HEK293T (cell line): ENCODE results near the gene TMEM225B.

Experiments used
- CTCF ChIA-PET: fragments of 350-600 bp; formaldehyde crosslinking; extraction: SDS; loops from one replicate; lab custom pipeline; 2021; ENCODE audit warnings: antibody characterized with exemption, inconsistent platforms; lab: Yijun Ruan, JAX
- POLR2A ChIA-PET: fragments of 350-600 bp; formaldehyde crosslinking; extraction: SDS; loops from one replicate; lab custom pipeline; 2020; ENCODE audit warnings: antibody characterized with exemption, inconsistent platforms; lab: Yijun Ruan, JAX
- DNase-seq: peaks from one replicate; pipeline ENCODE4 v3.0.0; 2012; ENCODE audit warnings: mixed read lengths; ENCODE audit errors: extremely low spot score
- ARNT ChIP-seq: fragments of 450-650 bp; IDR thresholded peaks from 2 replicates; pipeline ENCODE4 v1.6.1; 2017; ENCODE audit warnings: mild to moderate bottlenecking
- BHLHE40 ChIP-seq: fragments of 450-650 bp; IDR thresholded peaks from 2 replicates; pipeline ENCODE4 v1.6.1; 2016; ENCODE audit warnings: mild to moderate bottlenecking, moderate library complexity, borderline replicate concordance
- CTBP1 ChIP-seq: fragments of 450-650 bp; IDR thresholded peaks from 2 replicates; pipeline ENCODE4 v1.6.1; 2016; ENCODE audit warnings: borderline replicate concordance
- ELF4 ChIP-seq: fragments of 450-650 bp; IDR thresholded peaks from 2 replicates; pipeline ENCODE4 v1.6.1; 2017; ENCODE audit warnings: antibody characterized with exemption
- FOXA1 ChIP-seq: fragments of 450-650 bp; IDR thresholded peaks from 2 replicates; pipeline ENCODE4 v1.6.1; 2016; ENCODE audit warnings: mild to moderate bottlenecking
- FOXK2 ChIP-seq: fragments of 450-650 bp; IDR thresholded peaks from 2 replicates; pipeline ENCODE4 v1.6.1; 2016; ENCODE audit warnings: mild to moderate bottlenecking
- FOXM1 ChIP-seq: fragments of 450-650 bp; IDR thresholded peaks from 2 replicates; pipeline ENCODE4 v1.6.1; 2017; ENCODE audit warnings: mild to moderate bottlenecking, borderline replicate concordance
- HDGF ChIP-seq: fragments of 450-650 bp; IDR thresholded peaks from 2 replicates; pipeline ENCODE4 v1.6.1; 2017; ENCODE audit warnings: antibody characterized with exemption, borderline replicate concordance
- L3MBTL2 ChIP-seq: fragments of 450-650 bp; conservative IDR thresholded peaks from 2 replicates; pipeline ENCODE4 v1.6.1; 2016; ENCODE audit warnings: mild to moderate bottlenecking
- LEF1 ChIP-seq: fragments of 450-650 bp; IDR thresholded peaks from 2 replicates; pipeline ENCODE4 v1.6.1; 2017; ENCODE audit warnings: mild to moderate bottlenecking, borderline replicate concordance
- NFRKB ChIP-seq: fragments of 450-650 bp; IDR thresholded peaks from 2 replicates; pipeline ENCODE4 v1.6.1; 2016; ENCODE audit warnings: mild to moderate bottlenecking, moderate library complexity
- SP1 ChIP-seq: fragments of 450-650 bp; IDR thresholded peaks from 2 replicates; pipeline ENCODE4 v1.6.1; 2017
- SUZ12 ChIP-seq: fragments of 450-650 bp; IDR thresholded peaks from 2 replicates; pipeline ENCODE4 v1.6.1; 2016; ENCODE audit warnings: mild to moderate bottlenecking
- TARDBP ChIP-seq: fragments of 450-650 bp; IDR thresholded peaks from 2 replicates; pipeline ENCODE4 v1.6.1; 2016
- ZNF384 ChIP-seq: fragments of 450-650 bp; IDR thresholded peaks from 2 replicates; pipeline ENCODE4 v1.6.1; 2016
- TF ChIP-seq, protein P1 (sequence below): fragments of 450-650 bp; IDR thresholded peaks from 2 replicates; pipeline ENCODE4 v1.6.1; 2016

Gene TMEM225B

DNA sequence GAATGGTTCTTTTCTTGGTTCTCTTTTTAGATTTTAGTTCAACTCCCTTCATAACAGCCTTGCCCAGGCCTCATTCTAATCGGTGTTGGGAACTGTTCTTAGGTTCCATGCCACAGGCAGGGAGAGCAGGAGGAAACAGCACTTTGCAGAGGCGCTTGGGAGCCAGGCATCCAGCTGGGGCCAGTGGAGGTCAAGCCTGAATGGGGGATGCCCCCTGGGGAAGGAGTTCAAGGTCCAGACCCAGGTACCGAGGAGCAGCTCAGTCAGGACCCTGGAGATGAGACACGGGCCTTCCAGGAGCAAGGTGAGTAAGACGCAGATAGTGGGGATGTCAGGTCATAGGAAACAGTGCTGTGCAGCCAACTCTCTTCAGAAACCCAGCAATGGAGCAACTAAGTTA lies 23.2 kb downstream of the TMEM225B start:
- ChIA-PET CTCF (interaction anchor here (0.6 kb wide), 1 partner anchor 96 kb away, joined by 3 read pairs; no protein-coding TSS in a partner anchor), POLR2A (no interaction called here)
- DNase-seq = no peak
- TF ChIP-seq L3MBTL2 (no peak), SP1 (no peak), ARNT (no peak), TARDBP (no peak), FOXM1 (no peak), NFRKB (no peak), CTBP1 (no peak), FOXA1 (no peak), HDGF (no peak), BHLHE40 (no peak), LEF1 (no peak), ELF4 (no peak), FOXK2 (no peak), SUZ12 (no peak), ZNF384 (no peak)
- TF ChIP-seq, protein P1, sequence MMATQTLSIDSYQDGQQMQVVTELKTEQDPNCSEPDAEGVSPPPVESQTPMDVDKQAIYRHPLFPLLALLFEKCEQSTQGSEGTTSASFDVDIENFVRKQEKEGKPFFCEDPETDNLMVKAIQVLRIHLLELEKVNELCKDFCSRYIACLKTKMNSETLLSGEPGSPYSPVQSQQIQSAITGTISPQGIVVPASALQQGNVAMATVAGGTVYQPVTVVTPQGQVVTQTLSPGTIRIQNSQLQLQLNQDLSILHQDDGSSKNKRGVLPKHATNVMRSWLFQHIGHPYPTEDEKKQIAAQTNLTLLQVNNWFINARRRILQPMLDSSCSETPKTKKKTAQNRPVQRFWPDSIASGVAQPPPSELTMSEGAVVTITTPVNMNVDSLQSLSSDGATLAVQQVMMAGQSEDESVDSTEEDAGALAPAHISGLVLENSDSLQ = no peak

DNA sequence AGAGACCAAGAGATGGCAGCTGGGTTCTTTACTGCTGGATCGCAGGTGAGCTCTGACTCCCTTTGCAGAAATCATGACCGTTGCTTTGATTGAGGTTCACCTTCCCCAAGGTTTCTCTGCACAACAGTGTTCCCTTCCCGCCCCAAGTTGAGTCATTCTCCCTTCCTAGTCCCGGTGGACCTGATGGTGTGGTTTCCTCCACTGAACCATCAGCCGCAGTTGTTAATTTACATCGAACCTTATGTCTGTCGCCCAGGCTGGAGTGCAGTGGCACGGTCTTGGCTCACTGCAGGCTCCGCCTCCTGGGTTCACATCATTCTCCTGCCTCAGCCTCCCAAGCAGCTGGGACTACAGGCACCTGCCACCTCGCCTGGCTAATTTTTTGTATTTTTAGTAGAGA lies 24.5 kb downstream of the TMEM225B start:
- ChIA-PET CTCF (no interaction called here), POLR2A (no interaction called here)
- no peak for DNase-seq
- TF ChIP-seq, protein P1 = no peak
- no peak for TF ChIP-seq TARDBP
- TF ChIP-seq FOXA1 = no peak
- TF ChIP-seq ZNF384 = no peak
- TF ChIP-seq HDGF = no peak
- no peak for TF ChIP-seq SUZ12
- TF ChIP-seq CTBP1 = no peak
- no peak for TF ChIP-seq BHLHE40
- no peak for TF ChIP-seq ARNT
- TF ChIP-seq ELF4 = no peak
- TF ChIP-seq FOXM1 = no peak
- no peak for TF ChIP-seq LEF1
- no peak for TF ChIP-seq SP1

GRCh38 chr7:99623091-99623693 lies 25.1 kb downstream of the TMEM225B start:
- ChIA-PET POLR2A (no interaction called here), CTCF (no interaction called here)
- no peak for DNase-seq
- TF ChIP-seq FOXK2 (no peak), ELF4 (no peak), NFRKB (no peak), SUZ12 (no peak), FOXM1 (no peak)
- TF ChIP-seq, protein P1 = no peak

- ChIA-PET POLR2A (no interaction called here), CTCF (no interaction called here)
- DNase-seq = no peak
- TF ChIP-seq FOXA1 (no peak), ZNF384 (no peak), L3MBTL2 (no peak), ARNT (no peak), BHLHE40 (no peak), NFRKB (no peak), SP1 (no peak), LEF1 (no peak), FOXM1 (no peak), TARDBP (no peak), FOXK2 (no peak), CTBP1 (no peak), ELF4 (no peak), SUZ12 (no peak)
- TF ChIP-seq, protein P1 = no peak
These were observed 25.8 kb downstream of the TMEM225B start for GRCh38 chr7:99623702-99624447.

DNA sequence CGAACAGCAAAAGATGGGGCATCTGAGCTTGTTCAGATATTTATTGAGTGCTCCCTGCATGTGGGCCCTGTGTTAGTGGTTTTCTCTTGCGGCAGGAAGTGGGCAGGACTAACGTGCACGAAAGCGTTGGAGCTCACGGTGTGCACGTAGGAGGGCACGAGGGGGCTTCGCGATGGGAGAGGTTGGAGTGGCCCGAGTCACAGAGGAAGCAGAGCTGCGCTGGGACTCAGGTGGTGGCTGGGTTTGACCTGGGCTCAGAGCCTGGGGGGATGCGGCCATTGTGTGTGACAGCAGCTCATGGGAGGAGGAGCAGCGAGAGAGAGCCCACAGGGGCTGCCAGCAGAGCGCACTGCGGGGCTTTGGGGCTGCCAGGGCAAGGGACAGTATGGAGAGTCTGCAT lies 26.4 kb downstream of the TMEM225B start:
- POLR2A ChIA-PET = no interaction called here
- no peak for DNase-seq
- TF ChIP-seq CTBP1 (no peak), LEF1 (no peak), SUZ12 (no peak), ELF4 (no peak), HDGF (no peak), SP1 (no peak), ZNF384 (no peak), BHLHE40 (no peak), FOXA1 (no peak), FOXM1 (no peak), NFRKB (no peak), FOXK2 (no peak), ARNT (no peak), TARDBP (no peak)
- TF ChIP-seq, protein P1 = no peak
- CTCF ChIA-PET = no interaction called here
